Astrocyte (in vitro differentiated cells and primary cell): ENCODE results near the gene PLAAT5. TPM values are rescaled to one million over a fixed set of nuclear protein-coding genes. Genes with fewer than 3 reads are reported as not detected.
A peak's percentile ranks its signal among the peaks of the same experiment; 100 is the strongest.

ENCODE experiments used
- DNase-seq: peaks from one replicate; pipeline ENCODE4 v3.0.0-alpha.2; 2010; ENCODE audit warnings: low read depth
- FAIRE-seq: peaks from 2 replicates; lab custom pipeline; 2011; peaks lifted over from hg19 to GRCh38; lab: Jason Lieb, UNC
- H2AFZ ChIP-seq: 2 replicates; pipeline ENCODE4 v1.6.0; 2012; ENCODE audit warnings: low read depth, low read length, inconsistent platforms
- H3K27ac ChIP-seq: 2 replicates; pipeline ENCODE4 v1.5.1; 2011; ENCODE audit warnings: low read depth, low read length, inconsistent platforms
- H3K27me3 ChIP-seq: 2 replicates; pipeline ENCODE4 v1.6.0; 2011; ENCODE audit warnings: low read length, inconsistent platforms; ENCODE audit not compliant: insufficient read depth
- H3K36me3 ChIP-seq: 2 replicates; pipeline ENCODE4 v1.5.1; 2011; ENCODE audit warnings: low read length, inconsistent platforms; ENCODE audit not compliant: insufficient read depth
- H3K4me1 ChIP-seq: 2 replicates; pipeline ENCODE4 v1.5.1; 2011; ENCODE audit warnings: low read length, inconsistent platforms; ENCODE audit not compliant: insufficient read depth
- H3K4me2 ChIP-seq: 2 replicates; pipeline ENCODE4 v1.6.0; 2012; ENCODE audit warnings: low read length, inconsistent platforms
- H3K4me3 ChIP-seq: 2 replicates; pipeline ENCODE4 v1.5.1; 2011; ENCODE audit warnings: low read depth, mild to moderate bottlenecking, low read length, inconsistent platforms; ENCODE audit not compliant: insufficient read depth
- H3K79me2 ChIP-seq: 2 replicates; pipeline ENCODE4 v1.6.0; 2012; ENCODE audit warnings: mild to moderate bottlenecking, low read length, inconsistent platforms; ENCODE audit not compliant: insufficient read depth
- H3K9ac ChIP-seq: 2 replicates; pipeline ENCODE4 v1.6.0; 2012; ENCODE audit warnings: mild to moderate bottlenecking, low read length, inconsistent platforms
- H3K9me3 ChIP-seq: 2 replicates; pipeline ENCODE4 v1.5.1; 2012; ENCODE audit warnings: low read depth, mild to moderate bottlenecking, low read length, inconsistent platforms; ENCODE audit not compliant: insufficient read depth
- H4K20me1 ChIP-seq: 2 replicates; pipeline ENCODE4 v1.6.0; 2012; ENCODE audit warnings: low read length, inconsistent platforms; ENCODE audit not compliant: insufficient read depth
- H3K27ac Mint-ChIP-seq: one replicate; pipeline ENCODE4 v1.8.0; 2021; ENCODE audit warnings: mild to moderate bottlenecking, mixed read lengths; ENCODE audit not compliant: unreplicated experiment
- H3K27me3 Mint-ChIP-seq: one replicate; pipeline ENCODE4 v1.8.0; 2021; ENCODE audit warnings: low read depth, mixed read lengths; ENCODE audit not compliant: unreplicated experiment
- H3K36me3 Mint-ChIP-seq: one replicate; pipeline ENCODE4 v1.8.0; 2021; ENCODE audit warnings: low read depth, mixed read lengths; ENCODE audit not compliant: unreplicated experiment
- H3K4me1 Mint-ChIP-seq: one replicate; pipeline ENCODE4 v1.8.0; 2021; ENCODE audit warnings: low read depth, mixed read lengths; ENCODE audit not compliant: unreplicated experiment
- H3K4me3 Mint-ChIP-seq: one replicate; pipeline ENCODE4 v1.8.0; 2021; ENCODE audit warnings: mild to moderate bottlenecking, moderate library complexity, mixed read lengths; ENCODE audit not compliant: unreplicated experiment
- H3K9me3 Mint-ChIP-seq: one replicate; pipeline ENCODE4 v1.8.0; 2021; ENCODE audit warnings: mild to moderate bottlenecking, mixed read lengths; ENCODE audit not compliant: unreplicated experiment
- EZH2 ChIP-seq: IDR thresholded peaks from 2 replicates; pipeline ENCODE4 v1.6.1; 2012; ENCODE audit warnings: mild to moderate bottlenecking, low read length, inconsistent platforms; ENCODE audit not compliant: insufficient read depth
- total RNA-seq: library from RNA; stranded (reverse); gene quantifications from 2 replicates; pipeline ENCODE4 v1.2.1, GENCODE V29; 2021
- TF ChIP-seq, protein P1 (sequence below): IDR thresholded peaks from 2 replicates; pipeline ENCODE4 v1.5.1; 2011; ENCODE audit warnings: low read depth, mild to moderate bottlenecking, inconsistent platforms, low read length, moderate library complexity; ENCODE audit not compliant: insufficient read depth

The PLAAT5 gene
- total RNA-seq, 1 donor from 2014 or later = 0.36 TPM

DNA sequence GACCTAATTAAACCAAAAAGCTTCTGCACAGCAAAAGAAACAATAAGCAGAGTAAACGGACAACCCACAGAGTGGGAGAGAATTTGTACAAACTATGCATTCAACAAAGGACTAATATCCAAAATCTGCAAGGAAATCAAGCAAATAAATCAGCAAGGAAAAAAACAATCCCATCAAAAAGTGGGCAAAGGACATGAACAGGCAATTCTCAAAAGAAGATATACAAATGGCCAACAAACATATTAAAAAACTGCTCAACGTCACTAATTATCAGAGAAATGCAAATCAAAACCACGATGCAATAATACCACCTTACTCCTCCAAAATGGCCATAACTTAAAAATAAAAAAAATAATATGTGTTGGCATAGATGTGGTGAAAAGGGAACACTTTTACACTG, 5.2 kb downstream of the PLAAT5 start:
- H3K9me3 Mint-ChIP-seq = peaks cover 12% of the 10 kb centered on the region
- H2AFZ ChIP-seq = no peak overlapping the region
- peaks cover 3% of the 10 kb centered on the region for H3K9me3 ChIP-seq
- DNase-seq (no peak), FAIRE-seq (no peak)
- no peak overlapping the region for H3K4me3 Mint-ChIP-seq
- no peaks in the 10 kb centered on the region for H3K27me3 Mint-ChIP-seq
- H3K4me1 Mint-ChIP-seq = peaks cover 16% of the 10 kb centered on the region
- no peak overlapping the region for H3K27ac Mint-ChIP-seq
- peaks cover 23% of the 10 kb centered on the region for H3K27me3 ChIP-seq
- no peaks in the 10 kb centered on the region for H3K36me3 ChIP-seq
- TF ChIP-seq, protein P1, sequence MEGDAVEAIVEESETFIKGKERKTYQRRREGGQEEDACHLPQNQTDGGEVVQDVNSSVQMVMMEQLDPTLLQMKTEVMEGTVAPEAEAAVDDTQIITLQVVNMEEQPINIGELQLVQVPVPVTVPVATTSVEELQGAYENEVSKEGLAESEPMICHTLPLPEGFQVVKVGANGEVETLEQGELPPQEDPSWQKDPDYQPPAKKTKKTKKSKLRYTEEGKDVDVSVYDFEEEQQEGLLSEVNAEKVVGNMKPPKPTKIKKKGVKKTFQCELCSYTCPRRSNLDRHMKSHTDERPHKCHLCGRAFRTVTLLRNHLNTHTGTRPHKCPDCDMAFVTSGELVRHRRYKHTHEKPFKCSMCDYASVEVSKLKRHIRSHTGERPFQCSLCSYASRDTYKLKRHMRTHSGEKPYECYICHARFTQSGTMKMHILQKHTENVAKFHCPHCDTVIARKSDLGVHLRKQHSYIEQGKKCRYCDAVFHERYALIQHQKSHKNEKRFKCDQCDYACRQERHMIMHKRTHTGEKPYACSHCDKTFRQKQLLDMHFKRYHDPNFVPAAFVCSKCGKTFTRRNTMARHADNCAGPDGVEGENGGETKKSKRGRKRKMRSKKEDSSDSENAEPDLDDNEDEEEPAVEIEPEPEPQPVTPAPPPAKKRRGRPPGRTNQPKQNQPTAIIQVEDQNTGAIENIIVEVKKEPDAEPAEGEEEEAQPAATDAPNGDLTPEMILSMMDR = no peak
- TF ChIP-seq EZH2 = no peak
- no peaks in the 10 kb centered on the region for H3K36me3 Mint-ChIP-seq
- no peaks in the 10 kb centered on the region for H4K20me1 ChIP-seq
- no peaks in the 10 kb centered on the region for H3K79me2 ChIP-seq
- no peak overlapping the region for H3K4me3 ChIP-seq
- no peak overlapping the region for H3K27ac ChIP-seq
- peaks cover 9% of the 10 kb centered on the region for H3K4me1 ChIP-seq
- no peak overlapping the region for H3K9ac ChIP-seq
- H3K4me2 ChIP-seq = no peak overlapping the region

DNA sequence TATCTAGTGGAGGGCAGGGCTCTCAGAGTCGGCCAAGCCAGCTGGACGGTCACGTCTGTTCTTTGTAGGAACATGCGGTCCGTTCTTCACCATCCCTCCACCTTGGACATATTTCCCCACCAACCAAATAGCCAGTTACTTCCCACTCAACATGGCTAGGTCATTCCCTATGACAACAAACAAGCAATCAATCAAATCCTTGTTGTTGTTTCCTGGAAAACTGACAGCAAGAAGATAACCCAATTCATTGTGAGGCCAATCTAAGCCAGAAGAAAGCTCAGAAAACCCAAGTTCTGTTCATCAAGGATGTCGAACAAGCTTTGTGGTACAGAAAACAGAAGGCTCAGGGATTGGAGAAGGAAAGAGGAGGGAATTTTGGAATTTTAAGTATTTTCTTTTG, 10.9 kb downstream of the PLAAT5 start:
- Mint-ChIP-seq H3K36me3 (no peaks in the 10 kb centered on the region), H3K4me3 (no peak overlapping the region), H3K27me3 (peaks cover 4% of the 10 kb centered on the region), H3K4me1 (no peaks in the 10 kb centered on the region), H3K9me3 (peaks cover 16% of the 10 kb centered on the region), H3K27ac (no peak overlapping the region)
- no peaks in the 10 kb centered on the region for H3K9me3 ChIP-seq
- H3K4me3 ChIP-seq = no peak overlapping the region
- peaks cover 3% of the 10 kb centered on the region for H3K27me3 ChIP-seq
- no peak overlapping the region for H2AFZ ChIP-seq
- DNase-seq (no peak), FAIRE-seq (no peak)
- H3K79me2 ChIP-seq = no peaks in the 10 kb centered on the region
- no peaks in the 10 kb centered on the region for H4K20me1 ChIP-seq
- no peaks in the 10 kb centered on the region for H3K36me3 ChIP-seq
- H3K4me2 ChIP-seq = no peak overlapping the region
- TF ChIP-seq, protein P1 = no peak
- no peak for TF ChIP-seq EZH2
- H3K4me1 ChIP-seq = no peaks in the 10 kb centered on the region
- no peak overlapping the region for H3K9ac ChIP-seq
- H3K27ac ChIP-seq = no peak overlapping the region

DNA sequence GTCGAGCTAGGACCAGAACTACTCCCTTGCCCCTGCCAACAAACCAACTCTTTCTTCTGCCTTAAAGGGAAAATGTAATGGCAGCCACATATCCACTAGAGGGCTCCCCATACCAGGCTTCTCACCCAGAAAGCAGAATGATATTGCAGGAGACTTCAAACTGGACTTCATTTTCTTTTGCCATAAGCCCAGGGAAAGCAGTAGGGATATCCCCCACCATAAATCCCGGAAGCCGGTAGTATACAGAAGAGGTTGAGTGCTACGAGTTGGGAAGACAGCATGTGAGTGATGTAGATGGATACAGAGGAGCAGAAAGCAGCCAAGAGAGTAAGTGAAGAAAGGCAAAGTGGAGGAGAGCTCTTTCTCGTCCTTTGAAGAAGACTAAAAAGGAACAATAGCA, 12.1 kb downstream of the PLAAT5 start:
- peak overlapping the region; percentile 48 for H3K4me2 ChIP-seq
- TF ChIP-seq, protein P1 = peak; percentile 94
- no peak for TF ChIP-seq EZH2
- H4K20me1 ChIP-seq = no peaks in the 10 kb centered on the region
- peak; percentile 61 for DNase-seq
- H3K79me2 ChIP-seq = no peaks in the 10 kb centered on the region
- H3K4me1 ChIP-seq = no peaks in the 10 kb centered on the region
- H2AFZ ChIP-seq = no peak overlapping the region
- H3K27ac ChIP-seq = no peak overlapping the region
- peaks cover 3% of the 10 kb centered on the region for H3K27me3 ChIP-seq
- no peaks in the 10 kb centered on the region for H3K36me3 ChIP-seq
- Mint-ChIP-seq H3K36me3 (no peaks in the 10 kb centered on the region), H3K27ac (no peak overlapping the region), H3K4me3 (no peak overlapping the region), H3K9me3 (peaks cover 13% of the 10 kb centered on the region), H3K27me3 (peaks cover 4% of the 10 kb centered on the region), H3K4me1 (no peaks in the 10 kb centered on the region)
- H3K9me3 ChIP-seq = no peaks in the 10 kb centered on the region
- no peak overlapping the region for H3K4me3 ChIP-seq
- peak; percentile 77 for FAIRE-seq
- H3K9ac ChIP-seq = no peak overlapping the region
